H1 (cell line): ENCODE data around the gene UMODL1. TPM values are rescaled to one million over a fixed set of nuclear protein-coding genes. Genes with fewer than 3 reads are reported as not detected.

Experiments
- CTCF ChIA-PET: fragments of 300-600 bp; sonication (Branson Sonifier 250); formaldehyde crosslinking; loops from one replicate; lab custom pipeline; 2021; ENCODE audit not compliant: partially characterized antibody; lab: Charles Lee
- POLR2A ChIA-PET: fragments of 300-600 bp; sonication (Branson Sonifier 250); formaldehyde crosslinking; loops from one replicate; lab custom pipeline; 2021; ENCODE audit warnings: inconsistent platforms; ENCODE audit not compliant: partially characterized antibody; lab: Charles Lee
- DNase-seq, 2 experiments: peaks; one replicate each; pipeline versions ENCODE4 v3.0.0 to v3.0.0-alpha.2; 2010 to 2022; ENCODE audit warnings: low spot score in 2 of 2, low read depth in 1 of 2, mixed read lengths in 1 of 2
- FAIRE-seq: peaks from 2 replicates; lab custom pipeline; 2011; peaks lifted over from hg19 to GRCh38; lab: Jason Lieb, UNC
- H2AFZ ChIP-seq: 2 replicates; pipeline ENCODE4 v1.8.1; 2012; ENCODE audit warnings: low read length, inconsistent platforms
- H2AK5ac ChIP-seq: 2 replicates; pipeline ENCODE4 v1.6.1; 2013; ENCODE audit warnings: low read depth, low read length
- H2BK120ac ChIP-seq: replicated peaks from 2 replicates; pipeline ENCODE3; 2013; ENCODE audit warnings: low read depth, low read length, inconsistent platforms
- H2BK12ac ChIP-seq: 2 replicates; pipeline ENCODE4 v1.6.1; 2013; ENCODE audit warnings: low read depth, low read length
- H2BK15ac ChIP-seq: 2 replicates; pipeline ENCODE4 v1.6.1; 2013; ENCODE audit warnings: low read length
- H2BK20ac ChIP-seq: 2 replicates; pipeline ENCODE4 v1.6.1; 2013; ENCODE audit warnings: low read length
- H2BK5ac ChIP-seq: 2 replicates; pipeline ENCODE4 v1.6.1; 2013; ENCODE audit warnings: low read depth, low read length
- H3K14ac ChIP-seq: 2 replicates; pipeline ENCODE4 v1.6.1; 2013; ENCODE audit warnings: inconsistent platforms; ENCODE audit not compliant: insufficient read length
- H3K18ac ChIP-seq: 2 replicates; pipeline ENCODE4 v1.6.1; 2013; ENCODE audit warnings: low read length; ENCODE audit errors: extremely low read depth
- H3K23ac ChIP-seq: 2 replicates; pipeline ENCODE4 v1.6.1; 2013; ENCODE audit warnings: inconsistent platforms; ENCODE audit not compliant: insufficient read length
- H3K23me2 ChIP-seq: 2 replicates; pipeline ENCODE4 v1.6.1; 2013; ENCODE audit warnings: low read depth, low read length
- H3K27ac ChIP-seq: 2 replicates; pipeline ENCODE4 v1.6.1; 2011; ENCODE audit warnings: low read depth, low read length, inconsistent platforms
- H3K27me3 ChIP-seq, 4 experiments: replicated peaks in 1 of 4; 1 replicate in 1 of 4; 2 replicates in 3 of 4; pipeline versions ENCODE4 v1.6.1 to v1.8.1; 2011 to 2013; ENCODE audit warnings: low read length in 3 of 4, mild to moderate bottlenecking in 3 of 4, inconsistent platforms in 2 of 4, mixed read lengths in 2 of 4, moderate library complexity in 1 of 4; ENCODE audit not compliant: control insufficient read depth in 3 of 4, insufficient read depth in 3 of 4; ENCODE audit errors: extremely low read depth in 1 of 4
- H3K36me3 ChIP-seq, 4 experiments: 2 replicates each; pipeline versions ENCODE4 v1.6.1 to v1.8.1; 2011 to 2013; ENCODE audit warnings: mild to moderate bottlenecking in 4 of 4, low read length in 3 of 4, moderate library complexity in 2 of 4, control low read depth in 1 of 4, inconsistent platforms in 1 of 4; ENCODE audit not compliant: insufficient read depth in 4 of 4, control insufficient read depth in 2 of 4
- H3K4ac ChIP-seq: replicated peaks from 2 replicates; pipeline ENCODE3; 2013; ENCODE audit warnings: low read length, low read depth, mixed read lengths, inconsistent platforms; ENCODE audit not compliant: insufficient read length
- H3K4me1 ChIP-seq, 4 experiments: replicated peaks in 1 of 4; 1 replicate in 1 of 4; 2 replicates in 3 of 4; pipeline versions ENCODE4 v1.6.1 to v1.8.1; 2011 to 2013; ENCODE audit warnings: low read length in 3 of 4, inconsistent platforms in 2 of 4, mixed read lengths in 1 of 4; ENCODE audit not compliant: insufficient read depth in 4 of 4, control insufficient read depth in 3 of 4
- H3K4me2 ChIP-seq, 2 experiments: 2 replicates each; pipeline versions ENCODE4 v1.6.1 to v1.8.1; 2011 to 2013; ENCODE audit warnings: low read depth in 2 of 2, low read length in 2 of 2, control low read depth in 1 of 2, inconsistent platforms in 1 of 2, mild to moderate bottlenecking in 1 of 2; ENCODE audit not compliant: insufficient read depth in 1 of 2
- H3K4me3 ChIP-seq, 4 experiments: fragments of 200-600, 300-600 bp in 1 of 4; sonication (generic), shearing (Covaris generic), sonication (Bioruptor Twin) in 1 of 4; 2 replicates each; pipeline versions ENCODE4 v1.5.1 to v1.8.1; 2011 to 2016; ENCODE audit warnings: low read length in 4 of 4, low read depth in 3 of 4, control low read depth in 2 of 4, inconsistent platforms in 2 of 4, mild to moderate bottlenecking in 2 of 4, mixed read lengths in 1 of 4, moderate library complexity in 1 of 4; ENCODE audit not compliant: insufficient read depth in 2 of 4; ENCODE audit errors: extremely low read depth in 1 of 4
- H3K56ac ChIP-seq: replicated peaks from 2 replicates; pipeline ENCODE3; 2013; ENCODE audit warnings: low read depth, mild to moderate bottlenecking, mixed read lengths, low read length, inconsistent platforms; ENCODE audit not compliant: insufficient read length
- H3K79me1 ChIP-seq: 2 replicates; pipeline ENCODE4 v1.6.1; 2013; ENCODE audit warnings: low read depth, low read length, control low read depth
- H3K79me2 ChIP-seq, 2 experiments: 2 replicates each; pipeline versions ENCODE4 v1.6.1 to v1.8.1; 2012 to 2013; ENCODE audit warnings: low read length in 2 of 2, mild to moderate bottlenecking in 2 of 2, inconsistent platforms in 1 of 2; ENCODE audit not compliant: insufficient read depth in 2 of 2, control insufficient read depth in 1 of 2
- H3K9ac ChIP-seq, 4 experiments: replicated peaks in 1 of 4; 1 replicate in 1 of 4; 2 replicates in 3 of 4; pipeline versions ENCODE4 v1.6.1 to v1.8.1; 2011 to 2013; ENCODE audit warnings: low read depth in 3 of 4, low read length in 3 of 4, control low read depth in 2 of 4, mild to moderate bottlenecking in 2 of 4, moderate library complexity in 2 of 4, inconsistent platforms in 1 of 4; ENCODE audit errors: extremely low read depth in 1 of 4
- H3K9me3 ChIP-seq, 2 experiments: 2 replicates each; pipeline versions ENCODE4 v1.6.1 to v1.8.1; 2012 to 2013; ENCODE audit warnings: mild to moderate bottlenecking in 2 of 2, moderate library complexity in 2 of 2, control low read depth in 1 of 2, inconsistent platforms in 1 of 2, low read depth in 1 of 2, low read length in 1 of 2, mixed read lengths in 1 of 2; ENCODE audit not compliant: insufficient read depth in 2 of 2
- H4K20me1 ChIP-seq, 2 experiments: replicated peaks in 1 of 2; 2 replicates each; pipeline versions ENCODE3 to v1.8.1; 2011 to 2013; ENCODE audit warnings: inconsistent platforms in 2 of 2, low read length in 2 of 2, mild to moderate bottlenecking in 1 of 2; ENCODE audit not compliant: insufficient read depth in 2 of 2, control insufficient read depth in 1 of 2
- H4K5ac ChIP-seq: 2 replicates; pipeline ENCODE4 v1.6.1; 2013; ENCODE audit warnings: low read length, low read depth, mixed read lengths, inconsistent platforms; ENCODE audit not compliant: insufficient read length
- H4K8ac ChIP-seq: 2 replicates; pipeline ENCODE4 v1.8.0; 2013; ENCODE audit warnings: mild to moderate bottlenecking, moderate library complexity, low read length, inconsistent platforms; ENCODE audit not compliant: insufficient read depth; ENCODE audit errors: extremely low read depth
- H4K91ac ChIP-seq: replicated peaks from 2 replicates; pipeline ENCODE3; 2013; ENCODE audit warnings: low read length, mixed read lengths, inconsistent platforms; ENCODE audit not compliant: insufficient read length
- BACH1 ChIP-seq: IDR thresholded peaks from 2 replicates; pipeline ENCODE4 v1.6.1; 2012; ENCODE audit warnings: low read length, improper control_type of control experiment
- BCL11A ChIP-seq, 2 experiments: IDR thresholded peaks; one replicate each; pipeline ENCODE4 v1.6.1; 2011; ENCODE audit warnings: low read depth in 2 of 2, low read length in 2 of 2, mild to moderate bottlenecking in 2 of 2
- CTBP2 ChIP-seq: IDR thresholded peaks from 2 replicates; pipeline ENCODE4 v1.7.0; 2011; ENCODE audit warnings: borderline replicate concordance, mild to moderate bottlenecking, moderate library complexity, mixed read lengths, low read length; ENCODE audit not compliant: insufficient read depth, insufficient read length
- EGR1 ChIP-seq: IDR thresholded peaks from 2 replicates; pipeline ENCODE4 v1.6.1; 2011; ENCODE audit warnings: low read depth, low read length, borderline replicate concordance
- EP300 ChIP-seq, 2 experiments: IDR thresholded peaks; 1 replicate in 1 of 2; 2 replicates in 1 of 2; pipeline ENCODE4 v1.6.1; 2011 to 2012; ENCODE audit warnings: low read depth in 2 of 2, low read length in 2 of 2, mild to moderate bottlenecking in 2 of 2, borderline replicate concordance in 1 of 2, inconsistent platforms in 1 of 2, moderate library complexity in 1 of 2
- MAFK ChIP-seq: IDR thresholded peaks from 2 replicates; pipeline ENCODE4 v1.6.1; 2012; ENCODE audit warnings: low read depth, mild to moderate bottlenecking, improper control_type of control experiment, low read length
- PHF8 ChIP-seq: fragments of 200-600 bp; sonication (generic); conservative IDR thresholded peaks from 2 replicates; pipeline ENCODE4 v1.7.1; 2012; ENCODE audit warnings: low read depth, mild to moderate bottlenecking, inconsistent platforms, low read length, moderate library complexity
- POLR2A ChIP-seq, 2 experiments: IDR thresholded peaks; 1 replicate in 1 of 2; 2 replicates in 1 of 2; pipeline ENCODE4 v1.6.1; 2011; ENCODE audit warnings: low read depth in 2 of 2, low read length in 2 of 2, mild to moderate bottlenecking in 2 of 2; ENCODE audit errors: control extremely low read depth in 1 of 2
- RBBP5 ChIP-seq: IDR thresholded peaks from 2 replicates; pipeline ENCODE4 v1.7.1; 2012; ENCODE audit warnings: low read depth, mild to moderate bottlenecking, inconsistent platforms, low read length, moderate library complexity, borderline replicate concordance
- SP4 ChIP-seq: IDR thresholded peaks from 2 replicates; pipeline ENCODE4 v1.6.1; 2012; ENCODE audit warnings: low read length, inconsistent platforms
- SRF ChIP-seq: IDR thresholded peaks from 2 replicates; pipeline ENCODE4 v1.6.1; 2011; ENCODE audit warnings: mild to moderate bottlenecking, low read depth, low read length, moderate library complexity
- SUZ12 ChIP-seq: fragments of 200-600 bp; sonication (generic); IDR thresholded peaks from 2 replicates; pipeline ENCODE4 v1.6.1; 2012; ENCODE audit warnings: mild to moderate bottlenecking, inconsistent platforms, low read length, moderate library complexity, mixed read lengths
- TAF7 ChIP-seq: optimal IDR thresholded peaks from 2 replicates; pipeline ENCODE3; 2011; ENCODE audit warnings: low read depth, mild to moderate bottlenecking, inconsistent platforms, low read length, moderate library complexity, borderline replicate concordance
- WGBS, 2 experiments: shearing (Covaris generic) in 1 of 2; methylation state at CpG; one replicate each; pipeline versions ENCODE4 v1.1.6 to v1.1.7; 2013 to 2015; ENCODE audit warnings: low lambda C conversion rate in 2 of 2, mixed read lengths in 2 of 2, inconsistent platforms in 1 of 2, low coverage in 1 of 2, missing lambda C conversion rate in 1 of 2; ENCODE audit not compliant: insufficient replicate concordance in 2 of 2, insufficient coverage in 1 of 2, insufficient read length in 1 of 2; ENCODE audit errors: extremely low coverage in 1 of 2, missing lambda C conversion rate in 1 of 2; 5-methylcytosine and 5-hydroxymethylcytosine counted together
- polyA plus RNA-seq, 7 experiments: library from polyadenylated mRNA; depleted of rRNA in 3 of 7; stranded (reverse) in 5 of 7; unstranded in 2 of 7; fragments of >200 nt in 5 of 7; fragments of 200-250 nt in 2 of 7; gene quantifications; 1 replicate in 5 of 7; 2 replicates in 1 of 7; 4 replicates in 1 of 7; pipeline versions ENCODE4 v1.2.1 to v1.2.3, GENCODE V29; 2011 to 2013; ENCODE audit warnings: missing spikeins in 2 of 7, mixed read lengths in 2 of 7
- total RNA-seq: library from RNA; stranded (reverse); fragmentation: NEBNext Ultra II Directional; extraction: Animal tissue kit (Norgen Biotek cat#: 25700); gene quantifications from 2 replicates; pipeline ENCODE4 v1.2.1, GENCODE V29; 2021

UMODL1 gene
- total and polyA plus RNA-seq, 2 of the 8 experiments (the other 6 are each of a cell fraction or from before 2014, with no cell fraction given) = not detected

GRCh38 chr21:42025376-42026081, 45.6 kb upstream of the UMODL1 start:
- Histone ChIP-seq H3K36me3 (no peaks in the 10 kb centered on the region), H3K4me3 (no peak overlapping the region), H3K4ac (no peak overlapping the region), H3K18ac (no peak overlapping the region), H3K9ac (no peak overlapping the region), H3K14ac (no peak overlapping the region), H3K27ac (no peak overlapping the region), H3K79me2 (no peaks in the 10 kb centered on the region), H3K56ac (no peak overlapping the region), H2BK120ac (no peak overlapping the region), H2BK15ac (no peak overlapping the region), H2BK5ac (no peak overlapping the region), H4K5ac (no peak overlapping the region), H4K8ac (no peak overlapping the region), H3K23me2 (peaks cover 10% of the 10 kb centered on the region; the same call in 1 of the 2 replicates), H2BK12ac (no peak overlapping the region), H3K4me2 (no peak overlapping the region), H4K91ac (no peak overlapping the region), H4K20me1 (peaks cover 0 to 7% of the 10 kb centered on the region in 2 experiments), H3K23ac (no peak overlapping the region), H3K4me1 (peaks cover 2 to 11% (median 5%) of the 10 kb centered on the region in 4 experiments; a peak in 6 of 7 replicates), H3K27me3 (no peaks in the 10 kb centered on the region; a peak in 3 of 7 replicates), H3K79me1 (no peaks in the 10 kb centered on the region), H2AK5ac (no peak overlapping the region), H3K9me3 (no peaks in the 10 kb centered on the region), H2AFZ (no peak overlapping the region), H2BK20ac (no peak overlapping the region)
- DNase-seq = no peak
- CTCF ChIA-PET = interaction anchor here (0.5 to 1.7 kb wide), 4 partner anchors 16 to 413 kb away, joined by 3 to 5 read pairs (median 3); no protein-coding TSS in a partner anchor
- POLR2A ChIA-PET = interaction anchor here (1.0 kb wide), 1 partner anchor 627 kb away, joined by 3 read pairs; no protein-coding TSS in a partner anchor
- WGBS, 2 experiments = 87% methylated on average over 12 of the region's 12 CpGs; no CpG with 5 or more reads in 1 of the 2 experiments
- FAIRE-seq = no peak
- TF ChIP-seq SUZ12 = no peak
- no peak for TF ChIP-seq SRF
- no peak for TF ChIP-seq CTBP2
- no peak for TF ChIP-seq EP300 (IDR thresholded peaks at IDR 0.05; ENCODE audit: borderline replicate concordance in 1 of 2, low read depth in 2 of 2, low read length in 2 of 2)
- TF ChIP-seq TAF7 = no peak
- no peak for TF ChIP-seq RBBP5
- TF ChIP-seq SP4 = no peak
- no peak for TF ChIP-seq BACH1
- no peak for TF ChIP-seq BCL11A (IDR thresholded peaks at IDR 0.05; ENCODE audit: low read depth in 2 of 2, low read length in 2 of 2)
- no peak for TF ChIP-seq PHF8
- TF ChIP-seq EGR1 = no peak
- no peak for TF ChIP-seq MAFK
- no peak for TF ChIP-seq POLR2A (IDR thresholded peaks at IDR 0.05; ENCODE audit: control extremely low read depth in 1 of 2, low read depth in 2 of 2, low read length in 2 of 2)
